BE2C (cell line): ENCODE data around the gene SMAD7.

Experiments used
- DNase-seq: peaks from one replicate; pipeline ENCODE4 v3.0.0-alpha.2; 2020
- H3K27me3 ChIP-seq: fragments of 250-450 bp; sonication (Bioruptor Pico); 2 replicates; pipeline ENCODE4 v1.5.1; 2020; ENCODE audit warnings: mild to moderate bottlenecking
- H3K36me3 ChIP-seq: fragments of 250-450 bp; sonication (Bioruptor Pico); 2 replicates; pipeline ENCODE4 v1.5.1; 2020; ENCODE audit warnings: mild to moderate bottlenecking
- H3K4me1 ChIP-seq: fragments of 250-450 bp; sonication (Bioruptor Pico); 2 replicates; pipeline ENCODE4 v1.5.1; 2020
- H3K4me3 ChIP-seq: 2 replicates; pipeline ENCODE4 v1.5.1; 2011; ENCODE audit warnings: low read depth, low read length
- H3K9me3 ChIP-seq: fragments of 250-450 bp; sonication (Bioruptor Pico); 2 replicates; pipeline ENCODE4 v1.5.1; 2020
- TF ChIP-seq, protein P1 (sequence below): IDR thresholded peaks from 2 replicates; pipeline ENCODE4 v1.5.1; 2012; ENCODE audit warnings: mild to moderate bottlenecking, low read depth, low read length

SMAD7 gene

GRCh38 chr18:48946329-48946835, 4.4 kb downstream of the SMAD7 start:
- peaks cover 6% of the 10 kb centered on the region for H3K4me1 ChIP-seq
- TF ChIP-seq, protein P1, sequence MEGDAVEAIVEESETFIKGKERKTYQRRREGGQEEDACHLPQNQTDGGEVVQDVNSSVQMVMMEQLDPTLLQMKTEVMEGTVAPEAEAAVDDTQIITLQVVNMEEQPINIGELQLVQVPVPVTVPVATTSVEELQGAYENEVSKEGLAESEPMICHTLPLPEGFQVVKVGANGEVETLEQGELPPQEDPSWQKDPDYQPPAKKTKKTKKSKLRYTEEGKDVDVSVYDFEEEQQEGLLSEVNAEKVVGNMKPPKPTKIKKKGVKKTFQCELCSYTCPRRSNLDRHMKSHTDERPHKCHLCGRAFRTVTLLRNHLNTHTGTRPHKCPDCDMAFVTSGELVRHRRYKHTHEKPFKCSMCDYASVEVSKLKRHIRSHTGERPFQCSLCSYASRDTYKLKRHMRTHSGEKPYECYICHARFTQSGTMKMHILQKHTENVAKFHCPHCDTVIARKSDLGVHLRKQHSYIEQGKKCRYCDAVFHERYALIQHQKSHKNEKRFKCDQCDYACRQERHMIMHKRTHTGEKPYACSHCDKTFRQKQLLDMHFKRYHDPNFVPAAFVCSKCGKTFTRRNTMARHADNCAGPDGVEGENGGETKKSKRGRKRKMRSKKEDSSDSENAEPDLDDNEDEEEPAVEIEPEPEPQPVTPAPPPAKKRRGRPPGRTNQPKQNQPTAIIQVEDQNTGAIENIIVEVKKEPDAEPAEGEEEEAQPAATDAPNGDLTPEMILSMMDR, result no peak
- H3K27me3 ChIP-seq, result no peaks in the 10 kb centered on the region
- H3K9me3 ChIP-seq, result no peaks in the 10 kb centered on the region
- DNase-seq, result no peak
- peaks cover 20% of the 10 kb centered on the region for H3K36me3 ChIP-seq
- peak overlapping the region; percentile 86 for H3K4me3 ChIP-seq

DNA sequence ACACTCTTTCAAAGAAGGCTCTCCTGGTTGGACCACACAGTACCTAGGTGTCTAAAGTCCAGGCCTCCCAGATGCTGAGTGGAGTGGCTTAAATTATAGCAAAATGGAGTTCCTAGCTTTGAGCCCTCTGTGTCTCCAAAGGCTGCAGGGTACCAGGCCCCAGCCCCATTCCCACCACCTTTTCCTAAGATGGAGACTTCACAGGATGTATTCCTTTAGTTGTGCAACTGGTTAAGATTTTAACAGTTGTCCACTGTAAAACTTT, 4.9 kb downstream of the SMAD7 start:
- Histone ChIP-seq H3K9me3 (no peaks in the 10 kb centered on the region), H3K36me3 (peaks cover 20% of the 10 kb centered on the region), H3K4me3 (no peak overlapping the region), H3K27me3 (no peaks in the 10 kb centered on the region), H3K4me1 (peaks cover 6% of the 10 kb centered on the region)
- DNase-seq, result no peak
- TF ChIP-seq, protein P1, result no peak

- peaks cover 25% of the 10 kb centered on the region for H3K36me3 ChIP-seq
- H3K4me1 ChIP-seq, result peaks cover 10% of the 10 kb centered on the region
- TF ChIP-seq, protein P1, result no peak
- no peaks in the 10 kb centered on the region for H3K9me3 ChIP-seq
- no peak overlapping the region for H3K4me3 ChIP-seq
- no peaks in the 10 kb centered on the region for H3K27me3 ChIP-seq
- no peak for DNase-seq
Observed at GRCh38 chr18:48944634-48945033, 6.1 kb downstream of the SMAD7 start.

DNA sequence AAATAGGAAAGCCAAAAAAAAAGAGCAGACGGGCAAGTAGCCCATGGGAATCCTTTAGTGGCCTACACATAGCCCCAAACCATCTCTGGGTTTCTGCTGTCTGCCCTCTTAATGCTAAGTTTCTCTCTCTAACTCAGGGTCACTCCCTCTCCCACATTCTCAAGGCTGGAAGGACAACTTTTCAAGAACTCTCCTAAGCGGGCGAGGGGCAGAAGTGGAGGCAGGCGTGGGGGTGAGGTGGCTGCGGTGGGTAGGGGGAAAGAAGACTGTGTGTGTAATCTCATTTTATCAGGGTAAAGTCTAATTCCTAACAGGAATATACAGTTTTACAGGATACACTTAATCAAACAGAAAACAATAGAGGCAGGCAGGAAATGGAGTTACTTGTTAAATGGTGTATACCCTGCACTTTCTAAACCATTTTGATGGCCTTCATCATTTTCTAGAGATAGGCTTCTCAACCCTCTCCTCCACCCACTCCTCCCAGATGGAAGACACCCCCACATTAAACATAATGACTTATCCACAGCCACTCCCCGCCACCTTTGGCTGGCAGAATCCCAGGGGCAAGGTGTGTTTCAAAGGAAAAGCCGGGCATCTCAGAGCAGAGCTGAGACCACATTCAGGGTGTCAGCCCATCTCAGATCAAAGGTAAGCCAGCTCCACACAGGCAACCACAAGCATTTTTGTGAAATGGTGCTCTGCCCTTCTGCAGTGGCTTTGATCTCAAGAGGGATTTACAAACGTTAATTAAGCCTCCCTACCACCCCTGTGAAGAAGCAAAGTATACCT, 6.8 kb downstream of the SMAD7 start:
- TF ChIP-seq, protein P1, result no peak
- Histone ChIP-seq H3K4me1 (peaks cover 10% of the 10 kb centered on the region), H3K4me3 (no peak overlapping the region), H3K9me3 (no peaks in the 10 kb centered on the region), H3K36me3 (peaks cover 20% of the 10 kb centered on the region), H3K27me3 (no peaks in the 10 kb centered on the region)
- DNase-seq, result no peak

GRCh38 chr18:48943333-48943732, 7.4 kb downstream of the SMAD7 start:
- peaks cover 10% of the 10 kb centered on the region for H3K4me1 ChIP-seq
- H3K36me3 ChIP-seq, result peaks cover 18% of the 10 kb centered on the region
- H3K9me3 ChIP-seq, result no peaks in the 10 kb centered on the region
- H3K4me3 ChIP-seq, result no peak overlapping the region
- TF ChIP-seq, protein P1, result no peak
- H3K27me3 ChIP-seq, result no peaks in the 10 kb centered on the region
- no peak for DNase-seq

GRCh38 chr18:48942554-48943261, 8.1 kb downstream of the SMAD7 start:
- no peaks in the 10 kb centered on the region for H3K9me3 ChIP-seq
- H3K36me3 ChIP-seq, result peaks cover 15% of the 10 kb centered on the region
- H3K4me1 ChIP-seq, result peaks cover 10% of the 10 kb centered on the region
- DNase-seq, result no peak
- TF ChIP-seq, protein P1, result no peak
- no peak overlapping the region for H3K4me3 ChIP-seq
- no peaks in the 10 kb centered on the region for H3K27me3 ChIP-seq
